HFF-Myc (cell line): ENCODE results near the gene RFX8.

Experiments used
- DNase-seq: peaks from one replicate; pipeline ENCODE4 v3.0.0-alpha.2; 2011; ENCODE audit warnings: low read depth; ENCODE audit errors: extremely low read depth
- H3K4me3 ChIP-seq: replicated peaks from 2 replicates; pipeline ENCODE4 v1.5.1; 2011; ENCODE audit warnings: low read depth, mild to moderate bottlenecking, control low read depth, low read length
- TF ChIP-seq, protein P1 (sequence below): IDR thresholded peaks from 2 replicates; pipeline ENCODE4 v1.5.1; 2012; ENCODE audit warnings: mild to moderate bottlenecking, low read depth, low read length, control low read depth; ENCODE audit errors: missing control alignments

The RFX8 gene

DNA sequence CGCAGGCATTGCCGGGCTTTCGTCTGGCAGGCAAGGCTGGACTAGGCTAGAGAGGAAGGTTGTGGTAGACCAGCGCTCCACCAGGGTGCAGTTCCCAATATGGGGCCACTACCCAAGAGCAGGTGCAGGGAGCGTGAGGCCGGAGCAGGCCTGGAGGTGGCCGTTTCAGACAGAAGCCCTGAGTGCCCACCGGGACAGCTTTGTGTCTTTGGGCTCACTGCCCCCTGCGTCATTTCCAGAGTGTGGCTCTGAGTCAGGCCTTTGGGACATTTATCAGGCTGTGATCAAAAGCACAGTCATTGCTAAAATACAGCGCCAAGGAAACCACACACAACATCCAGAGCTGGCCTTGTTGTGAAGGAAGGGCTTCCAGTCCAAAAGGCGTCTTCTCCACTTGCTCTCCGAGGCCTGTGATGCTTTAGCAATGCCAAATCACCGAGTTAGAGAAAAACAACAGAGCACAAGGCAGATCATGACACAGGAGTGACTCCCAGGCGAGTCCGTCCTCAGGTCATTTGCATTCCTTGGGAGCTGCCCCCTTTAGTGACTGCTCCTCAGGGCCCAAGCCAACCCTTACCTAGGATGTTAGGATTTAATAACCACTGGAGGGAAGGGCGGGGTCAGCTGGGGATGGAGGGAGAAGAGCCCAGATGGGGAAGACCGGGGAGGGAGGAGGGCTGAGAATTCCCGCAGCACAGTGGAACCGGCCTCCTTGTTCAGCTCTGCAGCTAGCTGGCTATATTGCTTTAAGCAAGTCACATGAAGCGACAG, 42.3 kb downstream of the RFX8 start:
- DNase-seq: no peak
- TF ChIP-seq, protein P1, sequence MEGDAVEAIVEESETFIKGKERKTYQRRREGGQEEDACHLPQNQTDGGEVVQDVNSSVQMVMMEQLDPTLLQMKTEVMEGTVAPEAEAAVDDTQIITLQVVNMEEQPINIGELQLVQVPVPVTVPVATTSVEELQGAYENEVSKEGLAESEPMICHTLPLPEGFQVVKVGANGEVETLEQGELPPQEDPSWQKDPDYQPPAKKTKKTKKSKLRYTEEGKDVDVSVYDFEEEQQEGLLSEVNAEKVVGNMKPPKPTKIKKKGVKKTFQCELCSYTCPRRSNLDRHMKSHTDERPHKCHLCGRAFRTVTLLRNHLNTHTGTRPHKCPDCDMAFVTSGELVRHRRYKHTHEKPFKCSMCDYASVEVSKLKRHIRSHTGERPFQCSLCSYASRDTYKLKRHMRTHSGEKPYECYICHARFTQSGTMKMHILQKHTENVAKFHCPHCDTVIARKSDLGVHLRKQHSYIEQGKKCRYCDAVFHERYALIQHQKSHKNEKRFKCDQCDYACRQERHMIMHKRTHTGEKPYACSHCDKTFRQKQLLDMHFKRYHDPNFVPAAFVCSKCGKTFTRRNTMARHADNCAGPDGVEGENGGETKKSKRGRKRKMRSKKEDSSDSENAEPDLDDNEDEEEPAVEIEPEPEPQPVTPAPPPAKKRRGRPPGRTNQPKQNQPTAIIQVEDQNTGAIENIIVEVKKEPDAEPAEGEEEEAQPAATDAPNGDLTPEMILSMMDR: no peak
- H3K4me3 ChIP-seq: no peak overlapping the region

GRCh38 chr2:101431486-101431885, 43.4 kb downstream of the RFX8 start:
- no peak overlapping the region for H3K4me3 ChIP-seq
- TF ChIP-seq, protein P1: no peak
- DNase-seq: no peak

DNA sequence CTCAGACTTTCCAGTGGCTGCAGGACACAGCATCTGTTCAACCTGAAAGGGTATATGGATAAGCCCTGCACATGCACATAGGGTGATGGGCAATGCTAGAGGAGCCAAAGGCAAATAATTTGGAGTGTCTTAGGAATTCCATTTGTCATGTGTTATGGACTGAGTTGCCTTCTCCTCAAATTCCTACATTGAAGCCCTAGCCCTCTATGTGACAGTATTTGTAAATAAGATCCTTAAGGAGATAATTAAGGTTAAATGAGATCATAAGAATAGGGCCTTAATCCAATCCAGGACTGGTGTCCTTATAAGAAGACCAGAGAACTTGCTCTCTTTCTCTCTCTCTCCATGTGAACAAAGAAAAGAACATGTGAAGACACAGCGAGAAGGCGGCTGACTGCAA, 44.8 kb downstream of the RFX8 start:
- H3K4me3 ChIP-seq: no peak overlapping the region
- DNase-seq: no peak
- TF ChIP-seq, protein P1: no peak

- no peak overlapping the region for H3K4me3 ChIP-seq
- TF ChIP-seq, protein P1: no peak
- DNase-seq: no peak
Observed at GRCh38 chr2:101429453-101429852, 45.5 kb downstream of the RFX8 start.

GRCh38 chr2:101428422-101429176, 46.3 kb downstream of the RFX8 start:
- TF ChIP-seq, protein P1: no peak
- DNase-seq: no peak
- no peak overlapping the region for H3K4me3 ChIP-seq

DNA sequence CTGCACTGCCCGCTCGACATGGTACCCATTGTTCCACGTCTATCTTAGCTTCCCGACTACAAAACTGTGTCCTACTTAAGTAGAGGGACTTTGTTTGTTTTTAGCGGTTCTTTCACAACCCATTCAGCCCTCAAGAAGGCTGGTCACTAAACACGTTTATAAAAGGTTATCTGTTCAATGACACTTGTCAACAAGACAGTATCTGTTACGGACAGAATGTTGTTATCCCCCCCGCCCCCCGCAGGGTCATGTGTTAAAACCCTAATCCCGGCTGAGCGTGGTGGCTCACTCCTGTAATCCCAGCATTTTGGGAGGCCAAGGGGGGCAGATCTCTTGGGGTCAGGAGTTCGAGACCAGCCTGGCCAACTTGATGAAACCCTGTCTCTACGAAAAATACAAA, 47.2 kb downstream of the RFX8 start:
- DNase-seq: no peak
- TF ChIP-seq, protein P1: no peak
- no peak overlapping the region for H3K4me3 ChIP-seq

DNA sequence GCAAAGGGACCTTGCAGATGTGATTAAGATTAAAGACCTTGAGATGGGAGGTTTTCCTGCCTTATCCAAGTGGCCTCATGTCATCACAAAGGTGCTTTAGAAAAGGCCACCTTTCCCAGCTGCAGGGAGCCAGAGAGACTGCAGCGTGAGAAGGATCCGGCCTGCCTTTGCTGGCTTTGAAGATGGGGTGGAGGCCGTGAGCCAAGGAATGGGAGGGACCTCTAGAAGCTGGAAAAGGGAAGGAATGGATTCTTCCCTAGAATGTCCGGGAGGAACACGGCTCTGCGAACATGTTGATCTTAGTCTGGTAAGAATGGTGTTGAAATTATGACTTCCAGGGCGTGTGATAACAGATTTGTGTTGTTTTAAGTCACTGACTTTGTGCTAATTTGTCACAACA, 47.7 kb downstream of the RFX8 start:
- TF ChIP-seq, protein P1: no peak
- no peak for DNase-seq
- H3K4me3 ChIP-seq: no peak overlapping the region
